NCI-H2196 (cell line): ENCODE data around the gene PDGFD.

Source experiments
- DNase-seq: peaks from one replicate; lab custom pipeline; 2025; ENCODE audit not compliant: unreplicated experiment; lab: John Stamatoyannopoulos, UW

Gene PDGFD

DNA sequence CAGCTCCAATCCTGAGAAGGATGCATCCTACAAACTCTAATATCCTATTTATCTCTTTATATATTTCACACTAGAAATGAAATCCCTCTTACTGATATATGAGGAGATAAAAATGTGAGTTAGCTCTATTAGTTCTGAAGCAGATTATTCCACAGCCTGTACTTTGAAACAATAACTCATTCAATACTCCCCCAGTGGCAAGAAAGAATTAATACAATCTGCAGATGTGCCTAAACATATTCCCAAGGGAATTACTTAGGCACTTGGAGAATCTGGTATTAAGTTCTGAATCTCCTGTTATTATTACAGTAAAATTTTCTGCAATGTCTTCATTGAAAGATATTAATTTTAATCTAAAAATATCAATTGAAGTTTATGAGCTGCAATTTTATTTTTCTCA lies 68.2 kb downstream of the PDGFD start:
- no peak for DNase-seq

- DNase-seq: no peak
Observed at GRCh38 chr11:104094576-104094975, 69.4 kb downstream of the PDGFD start.

DNA sequence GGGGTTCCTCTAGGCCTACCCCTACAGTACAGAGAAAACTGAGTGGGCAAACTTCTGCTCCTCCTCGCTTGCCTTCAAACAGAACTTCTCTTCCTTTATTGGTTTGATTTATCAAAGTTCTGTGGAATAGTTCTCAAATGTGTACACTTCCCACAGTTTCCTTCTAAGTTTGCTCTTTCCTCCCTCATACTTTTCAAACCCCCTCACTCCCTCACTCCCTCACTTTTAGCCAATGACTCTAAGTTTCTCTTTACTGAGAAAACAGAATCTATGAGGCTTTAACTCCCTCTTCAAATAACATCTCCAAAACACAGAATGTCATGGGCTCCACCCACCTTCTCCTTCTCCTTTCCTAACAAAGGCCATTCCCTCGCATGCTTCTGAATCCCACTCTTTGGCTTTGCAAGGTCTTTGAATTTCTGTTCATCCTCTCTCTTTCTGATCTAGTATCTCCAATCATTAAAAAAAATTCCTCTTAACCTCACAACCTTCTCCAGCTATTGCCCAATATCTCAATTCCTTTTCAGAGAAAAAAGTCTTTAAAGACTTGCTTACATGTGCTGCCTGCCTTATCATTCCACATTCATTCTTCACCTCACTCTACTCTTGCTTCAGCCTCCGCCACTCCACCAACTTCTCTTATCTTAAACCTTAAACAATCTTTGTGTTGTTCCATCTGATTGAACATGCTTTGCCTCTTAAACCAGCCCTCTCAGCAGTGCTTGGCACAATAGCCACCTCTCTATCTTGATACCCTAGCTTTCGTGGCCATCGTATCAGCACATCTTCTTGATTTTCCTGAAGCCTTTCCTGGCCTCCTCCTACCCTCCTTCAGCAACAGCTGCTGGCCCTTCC lies 70.3 kb downstream of the PDGFD start:
- DNase-seq: no peak

DNA sequence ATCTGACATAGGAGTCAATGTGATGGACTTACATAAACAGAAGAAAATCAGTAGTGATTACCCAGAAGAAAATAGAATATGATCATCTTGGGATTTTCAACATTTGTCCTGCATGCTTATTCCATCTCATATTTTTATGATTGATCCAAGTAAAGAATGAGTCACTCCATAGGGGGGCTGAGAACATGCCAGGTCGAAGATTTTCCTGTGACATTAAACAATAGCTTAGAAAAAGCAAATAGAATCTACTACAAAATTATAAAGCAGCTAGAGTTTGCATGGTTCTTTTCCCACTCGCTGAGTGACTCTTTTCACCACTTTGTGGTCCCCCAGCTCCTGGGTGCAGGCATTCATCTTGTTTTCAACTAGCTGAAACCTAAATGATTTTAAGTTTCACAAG lies 71.2 kb downstream of the PDGFD start:
- DNase-seq: no peak

DNA sequence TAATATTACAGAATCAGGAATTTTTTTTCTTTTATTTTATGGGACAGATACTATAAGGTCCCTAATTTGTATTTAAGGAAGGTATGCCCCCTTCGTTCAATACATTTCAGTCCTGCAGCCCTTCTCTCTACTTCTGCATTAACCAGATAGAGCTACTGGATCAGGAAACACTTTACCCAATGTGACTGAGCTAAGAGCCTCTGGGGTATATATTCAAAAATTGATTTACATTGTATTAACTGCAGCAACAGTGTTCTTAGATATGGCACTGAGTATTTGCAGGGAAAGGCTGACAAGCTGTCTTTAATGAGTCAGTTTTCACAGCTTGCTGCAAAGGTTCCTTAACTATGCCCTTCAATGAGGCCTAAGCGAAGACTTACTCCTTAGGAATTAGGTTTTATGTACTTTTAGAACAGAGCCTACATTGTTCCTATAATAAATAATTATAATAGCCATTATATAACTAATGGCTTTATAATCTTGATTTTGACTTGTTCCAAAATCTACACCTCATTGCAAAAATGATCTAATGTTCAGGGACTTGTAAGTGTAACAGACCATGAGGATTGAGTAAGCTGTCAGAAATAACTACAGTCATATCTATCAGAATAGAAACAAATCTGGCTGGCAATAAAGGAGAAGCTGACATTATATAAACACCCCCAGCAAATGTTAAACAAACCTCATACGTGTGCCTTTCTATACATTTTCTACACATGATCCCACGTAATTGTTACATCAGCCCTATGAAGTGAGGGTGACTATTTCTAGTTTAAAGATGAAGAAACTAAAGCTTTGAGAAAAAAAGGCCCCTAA lies 72.5 kb downstream of the PDGFD start:
- no peak for DNase-seq

- DNase-seq: no peak
Observed at GRCh38 chr11:104090767-104091166, 73.2 kb downstream of the PDGFD start.

- no peak for DNase-seq
Observed at GRCh38 chr11:104089481-104089880, 74.5 kb downstream of the PDGFD start.

GRCh38 chr11:104086621-104087020 lies 77.3 kb downstream of the PDGFD start:
- DNase-seq: no peak

DNA sequence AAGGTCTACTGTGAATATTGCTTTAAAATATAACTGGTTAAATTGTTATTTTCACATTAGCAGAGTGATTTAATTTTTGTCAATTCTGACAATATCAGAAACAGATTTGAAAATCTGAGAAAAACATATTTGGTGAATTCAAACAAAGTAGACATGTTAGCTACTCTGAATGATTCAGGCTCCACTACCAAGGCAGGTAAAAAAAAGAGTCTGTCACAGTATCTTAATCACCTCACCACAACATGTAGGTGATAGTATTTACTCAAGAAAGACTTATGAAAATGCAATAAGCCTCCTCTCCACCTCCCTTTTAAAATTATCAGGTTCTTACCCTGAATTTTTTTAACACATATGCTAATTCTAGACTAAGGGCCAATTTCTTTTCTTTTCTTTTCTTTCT lies 85.0 kb downstream of the PDGFD start:
- DNase-seq: no peak

DNA sequence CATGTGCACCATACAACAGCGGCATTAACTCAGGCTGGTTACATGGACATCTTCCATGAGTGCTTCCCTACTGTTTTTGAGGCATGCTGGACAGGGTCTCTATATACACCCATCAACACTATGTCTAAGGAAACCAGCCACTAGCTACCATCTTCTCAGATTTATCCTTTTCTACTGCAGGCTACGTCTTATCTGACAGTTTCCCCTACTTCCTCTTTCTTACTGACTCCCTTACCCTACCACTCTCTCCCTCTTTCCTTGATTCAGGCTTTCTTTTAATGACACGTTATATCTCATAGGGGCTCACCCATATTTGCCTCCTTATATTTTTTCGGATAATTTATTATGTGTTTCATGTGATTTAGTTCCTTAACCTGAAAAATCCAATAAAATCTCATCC lies 85.7 kb downstream of the PDGFD start:
- DNase-seq: no peak

DNA sequence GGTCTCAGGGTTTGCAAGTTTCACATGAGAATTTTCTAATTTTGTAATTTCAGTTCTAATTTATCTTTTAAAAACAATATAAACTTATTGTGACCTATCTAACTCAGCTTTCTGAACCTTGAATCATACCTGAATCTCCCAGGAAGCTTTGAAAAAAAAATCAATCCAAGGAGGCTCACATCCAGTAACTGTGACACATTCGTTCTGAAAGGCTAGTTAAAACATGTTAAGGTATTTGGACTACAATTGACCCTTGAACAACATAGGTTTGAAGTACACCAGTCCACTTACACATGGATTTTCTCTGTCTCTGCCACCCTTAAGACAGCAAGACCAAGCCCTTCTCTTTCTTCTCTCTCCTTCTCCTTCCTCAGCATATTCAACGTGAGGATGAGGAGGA lies 87.5 kb downstream of the PDGFD start:
- DNase-seq: no peak

DNA sequence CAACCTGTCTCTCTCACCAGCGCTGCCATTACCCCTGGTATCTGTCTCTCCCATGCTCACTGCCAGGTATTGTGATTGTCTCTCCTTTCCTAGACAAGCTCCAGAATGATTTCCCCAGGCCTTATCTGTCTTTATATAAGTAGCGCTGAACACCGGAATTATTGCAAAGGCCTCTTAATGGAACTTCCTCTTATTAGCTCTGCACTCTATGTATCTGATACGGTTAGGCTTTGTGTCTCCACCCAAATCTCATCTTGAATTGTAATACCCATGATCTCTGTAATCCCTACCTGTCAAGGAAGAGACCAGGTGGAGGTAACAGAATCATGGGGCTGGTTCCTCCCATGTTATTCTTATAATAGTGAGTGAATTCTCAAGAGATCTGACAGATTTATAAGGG lies 88.2 kb downstream of the PDGFD start:
- DNase-seq: no peak

DNA sequence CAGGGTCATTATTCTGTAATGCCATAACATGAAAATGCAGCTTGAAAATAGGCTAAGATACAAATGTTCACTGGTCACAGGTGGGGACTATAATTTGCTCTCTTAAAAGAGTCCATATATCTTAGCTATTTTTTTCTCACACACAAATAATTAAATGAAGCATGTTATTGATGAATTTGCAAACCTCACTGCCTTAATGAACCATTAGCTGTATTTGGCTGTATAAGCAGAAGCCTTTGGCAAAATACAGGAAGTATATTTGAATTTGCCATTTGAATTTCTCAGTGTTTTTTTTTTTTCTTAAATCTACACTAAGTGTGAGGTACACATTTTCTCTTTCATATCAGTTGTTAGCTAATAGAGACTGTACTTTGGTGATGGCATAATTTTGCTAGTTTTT lies 88.9 kb downstream of the PDGFD start:
- DNase-seq: no peak

DNA sequence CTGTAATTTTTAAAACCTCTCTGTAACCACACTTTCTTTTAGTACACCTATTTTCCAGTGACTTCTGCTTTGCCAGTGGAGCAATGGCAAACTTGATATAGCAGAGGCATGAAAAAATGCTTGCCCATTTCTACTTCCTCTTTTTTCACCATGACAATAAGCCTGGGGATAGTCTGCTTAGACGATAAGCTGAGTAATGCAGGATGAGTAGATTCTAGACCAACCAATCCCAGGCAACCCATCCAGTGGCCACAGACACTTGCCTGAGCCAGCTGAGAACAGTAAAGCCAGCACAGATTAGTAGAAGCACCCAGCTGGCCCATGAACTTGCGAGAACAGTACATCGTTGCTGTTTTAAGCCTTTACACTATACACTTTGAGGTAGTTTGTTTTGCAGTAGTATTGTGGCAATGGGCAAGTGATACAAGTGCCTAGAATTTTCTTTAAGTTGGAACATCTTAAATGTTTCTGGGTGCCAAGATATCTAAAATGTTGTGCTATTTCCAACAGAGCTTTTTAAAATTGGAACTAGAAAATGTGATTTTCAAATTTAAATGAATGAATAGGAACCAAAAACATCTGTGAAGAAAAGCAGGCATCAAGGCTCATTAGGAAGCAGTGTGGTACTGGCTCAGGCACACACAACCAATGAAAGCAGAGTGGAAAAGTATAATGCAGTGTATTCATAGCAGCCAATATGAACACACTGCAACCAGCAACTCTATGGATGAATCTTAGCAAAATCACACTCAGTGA lies 89.8 kb downstream of the PDGFD start:
- no peak for DNase-seq

DNA sequence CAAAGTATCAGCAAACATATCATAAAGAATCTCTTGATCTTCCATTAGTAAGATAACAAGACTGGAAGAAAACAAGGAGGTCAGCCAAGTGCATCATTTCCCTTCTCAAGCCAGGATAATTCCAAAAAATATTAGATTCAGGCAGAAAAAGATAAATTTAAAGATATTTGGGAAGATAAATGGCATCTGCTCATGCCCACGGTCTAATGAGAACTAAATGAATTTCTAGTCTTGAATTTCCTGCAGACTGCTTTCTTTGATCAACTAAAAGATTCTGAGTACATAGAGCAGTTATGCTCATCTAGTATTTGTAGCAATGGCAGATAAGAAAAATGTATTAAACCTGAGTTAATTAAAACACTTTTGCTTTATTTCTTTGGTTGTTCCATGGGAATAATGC lies 96.4 kb downstream of the PDGFD start:
- DNase-seq: no peak

GRCh38 chr11:104064034-104064630 lies 99.8 kb downstream of the PDGFD start:
- no peak for DNase-seq

DNA sequence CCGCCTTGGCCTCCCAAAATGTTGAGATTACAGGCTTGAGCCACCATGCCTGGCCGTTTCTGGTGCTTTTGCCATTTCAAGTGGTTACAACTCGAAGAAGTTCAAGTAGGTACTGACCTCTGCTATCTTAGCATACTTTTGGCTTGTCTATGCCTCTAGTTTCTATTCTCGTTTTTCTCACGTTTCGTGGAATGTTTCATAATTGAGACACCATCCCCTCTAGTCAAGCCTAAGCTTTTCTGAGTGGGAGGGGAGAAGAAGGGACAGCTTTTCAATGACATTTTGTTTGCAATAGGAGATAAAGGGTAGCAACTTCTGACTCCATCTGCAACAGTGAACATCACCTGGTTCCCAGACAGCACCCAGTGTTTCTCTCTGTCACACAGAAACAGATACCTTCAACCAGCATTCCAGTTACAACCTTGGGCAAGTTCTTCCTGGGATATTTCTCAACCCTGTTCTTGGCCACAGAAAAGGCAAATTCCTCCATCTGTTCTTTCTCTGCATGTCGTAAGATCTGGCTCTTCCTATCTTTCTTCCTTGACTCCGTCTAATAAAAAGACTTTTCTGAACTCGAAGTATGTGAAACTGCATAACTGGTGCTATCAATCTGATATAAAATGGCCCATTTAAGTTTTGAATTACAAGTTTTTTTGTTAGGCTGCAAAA lies 102.0 kb downstream of the PDGFD start:
- DNase-seq: no peak

GRCh38 chr11:104060820-104061219 lies 103.1 kb downstream of the PDGFD start:
- no peak for DNase-seq

GRCh38 chr11:104060004-104060794 lies 103.7 kb downstream of the PDGFD start:
- no peak for DNase-seq

DNA sequence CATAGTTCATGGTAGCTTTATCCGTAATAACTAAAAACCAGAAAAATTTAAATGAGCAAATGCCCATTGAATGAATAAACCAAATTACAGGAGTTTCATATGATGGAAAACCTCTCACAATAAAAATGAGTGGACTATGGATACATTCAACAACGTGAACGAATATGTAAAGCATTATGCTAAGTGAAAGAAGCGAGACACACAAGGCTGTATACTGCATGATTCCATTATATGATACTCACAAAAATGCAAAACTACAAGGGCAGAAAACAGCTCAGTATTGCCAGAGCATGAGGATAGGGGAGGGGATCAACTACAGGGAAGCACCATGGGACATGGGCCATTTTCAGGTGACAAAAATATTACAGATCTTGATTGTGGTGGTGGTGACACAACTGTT lies 105.3 kb downstream of the PDGFD start:
- DNase-seq: no peak
